GM19238 (cell line): ENCODE results near the gene TBCD.

ENCODE experiments used
- DNase-seq: peaks from one replicate; pipeline ENCODE4 v3.0.0; 2011; ENCODE audit warnings: low spot score; ENCODE audit not compliant: insufficient read length

TBCD gene

GRCh38 chr17:82869536-82869935 is 117.7 kb downstream of the TBCD start:
- no peak for DNase-seq

DNA sequence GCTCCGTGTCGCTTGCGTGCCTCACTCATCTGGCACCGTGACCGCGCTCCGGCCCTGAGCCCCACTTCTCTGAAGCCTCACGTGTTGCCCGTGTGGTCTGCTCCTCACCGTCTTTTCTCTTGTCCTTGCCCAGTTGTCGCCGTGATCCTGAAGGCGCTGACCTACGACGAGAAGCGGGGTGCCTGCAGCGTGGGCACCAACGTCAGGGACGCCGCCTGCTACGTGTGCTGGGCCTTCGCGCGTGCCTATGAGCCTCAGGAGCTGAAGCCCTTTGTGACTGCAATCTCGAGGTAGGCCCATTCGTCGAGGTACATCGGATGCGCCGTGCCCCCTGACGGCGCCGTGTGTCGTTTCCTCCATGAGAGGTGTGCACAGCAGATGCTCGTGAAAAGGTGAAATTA is 118.2 kb downstream of the TBCD start:
- no peak for DNase-seq

DNA sequence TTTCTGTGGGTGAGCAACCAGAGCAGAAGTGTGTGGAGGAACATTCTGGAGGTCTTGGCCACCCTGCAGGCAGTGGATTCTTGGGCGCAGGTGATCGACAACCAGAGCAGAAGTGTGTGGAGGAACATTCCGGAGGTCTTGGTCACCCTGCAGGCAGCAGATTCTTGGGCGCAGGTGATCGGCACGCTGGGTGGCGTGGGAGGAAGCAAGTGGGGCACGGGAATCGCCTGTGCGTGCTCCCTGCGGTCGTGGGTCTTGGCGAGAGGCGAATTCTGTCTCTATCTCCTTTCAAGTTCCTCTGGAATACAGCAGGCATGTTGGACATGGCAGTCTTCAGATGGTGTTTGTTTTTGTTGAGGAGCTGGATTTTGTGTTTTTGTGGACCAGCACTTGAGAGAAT is 118.7 kb downstream of the TBCD start:
- DNase-seq = no peak

GRCh38 chr17:82871056-82871775 is 119.4 kb downstream of the TBCD start:
- DNase-seq = peak; percentile 84

DNA sequence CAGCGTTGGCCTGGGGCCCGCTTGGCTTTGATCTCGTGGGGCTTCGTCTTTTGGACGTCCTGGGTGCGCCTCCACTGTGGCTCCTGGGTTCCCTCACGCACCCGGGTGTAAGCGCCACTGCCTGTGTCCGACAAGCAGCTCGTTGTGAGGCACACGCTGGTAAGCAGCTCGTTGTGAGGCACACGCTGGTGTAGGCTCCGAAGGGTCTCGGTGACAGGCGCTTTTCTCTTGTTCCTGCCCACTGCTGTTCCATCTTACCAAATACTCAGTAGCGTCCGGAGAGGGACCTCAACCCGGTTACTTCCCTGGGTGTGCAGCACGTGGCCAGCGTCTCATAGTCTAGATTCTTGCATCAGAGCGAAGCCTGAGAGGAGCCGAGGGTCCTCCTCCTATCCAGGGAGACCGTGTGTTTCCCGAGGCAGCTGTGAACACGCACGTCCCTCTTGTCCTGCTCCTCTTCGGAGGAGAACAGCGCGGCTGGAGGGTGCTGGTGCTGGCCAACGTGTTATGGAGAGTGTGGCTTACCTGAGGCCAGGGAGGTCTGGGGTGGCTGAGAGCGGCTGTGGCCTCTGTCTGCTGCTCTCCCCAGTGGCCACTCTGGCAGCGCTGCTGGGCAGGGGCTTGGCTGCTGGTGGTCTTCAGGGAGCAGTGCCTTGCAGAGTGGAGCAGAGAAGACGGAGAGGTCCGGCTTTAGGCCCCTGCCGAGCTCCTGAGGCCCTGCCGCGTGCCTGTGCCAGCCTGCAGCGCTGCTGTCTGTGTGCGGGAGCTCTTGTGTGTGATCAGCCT is 120.1 kb downstream of the TBCD start:
- DNase-seq = no peak

- DNase-seq = no peak
These were observed 121.0 kb downstream of the TBCD start for GRCh38 chr17:82872591-82873520.

- DNase-seq = no peak
These were observed 121.7 kb downstream of the TBCD start for GRCh38 chr17:82873521-82873920.

DNA sequence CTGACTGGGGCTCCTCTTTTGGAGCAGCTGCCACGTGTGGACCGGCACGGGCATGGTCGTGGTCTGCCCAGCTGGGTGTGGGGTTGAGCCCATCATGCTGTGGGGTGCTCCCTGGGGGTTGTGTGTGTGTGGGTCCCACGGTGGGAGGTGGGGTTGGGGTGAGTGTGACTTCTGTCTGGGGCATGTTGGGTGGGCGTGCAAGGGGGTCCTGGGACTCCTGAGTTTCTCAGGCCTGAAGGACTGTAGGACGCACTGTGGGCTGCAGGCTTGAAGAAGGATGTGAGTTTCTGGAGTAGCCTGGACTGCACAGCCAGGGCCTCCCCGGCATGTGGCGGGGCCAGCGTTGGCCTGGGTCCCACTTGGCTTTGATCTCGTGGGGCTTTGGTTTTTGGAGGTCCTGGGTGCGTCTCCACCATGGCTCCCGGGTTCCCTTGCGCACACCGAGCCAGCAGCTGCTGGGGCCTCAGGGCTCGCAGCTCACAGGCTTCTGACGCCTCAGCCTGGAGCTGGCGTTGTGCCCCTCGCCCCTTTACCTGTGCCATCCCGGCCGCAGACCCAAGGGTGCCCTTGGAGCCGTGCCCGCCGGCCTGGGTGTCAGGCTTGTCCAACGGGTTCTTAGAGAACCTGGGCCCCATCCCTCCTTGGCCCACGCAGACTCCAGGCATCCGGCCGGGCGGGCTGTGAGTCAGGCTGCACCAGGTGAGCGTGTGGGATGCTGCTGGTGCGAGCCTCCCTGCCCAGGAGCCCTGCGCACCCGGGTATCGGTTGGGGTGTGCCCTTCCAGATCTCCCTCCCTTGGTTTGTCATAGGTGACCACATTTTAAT is 122.4 kb downstream of the TBCD start:
- no peak for DNase-seq

- DNase-seq = no peak
These were observed 123.6 kb downstream of the TBCD start for GRCh38 chr17:82875407-82875856.

- no peak for DNase-seq
These were observed 124.3 kb downstream of the TBCD start for GRCh38 chr17:82876149-82876548.

DNA sequence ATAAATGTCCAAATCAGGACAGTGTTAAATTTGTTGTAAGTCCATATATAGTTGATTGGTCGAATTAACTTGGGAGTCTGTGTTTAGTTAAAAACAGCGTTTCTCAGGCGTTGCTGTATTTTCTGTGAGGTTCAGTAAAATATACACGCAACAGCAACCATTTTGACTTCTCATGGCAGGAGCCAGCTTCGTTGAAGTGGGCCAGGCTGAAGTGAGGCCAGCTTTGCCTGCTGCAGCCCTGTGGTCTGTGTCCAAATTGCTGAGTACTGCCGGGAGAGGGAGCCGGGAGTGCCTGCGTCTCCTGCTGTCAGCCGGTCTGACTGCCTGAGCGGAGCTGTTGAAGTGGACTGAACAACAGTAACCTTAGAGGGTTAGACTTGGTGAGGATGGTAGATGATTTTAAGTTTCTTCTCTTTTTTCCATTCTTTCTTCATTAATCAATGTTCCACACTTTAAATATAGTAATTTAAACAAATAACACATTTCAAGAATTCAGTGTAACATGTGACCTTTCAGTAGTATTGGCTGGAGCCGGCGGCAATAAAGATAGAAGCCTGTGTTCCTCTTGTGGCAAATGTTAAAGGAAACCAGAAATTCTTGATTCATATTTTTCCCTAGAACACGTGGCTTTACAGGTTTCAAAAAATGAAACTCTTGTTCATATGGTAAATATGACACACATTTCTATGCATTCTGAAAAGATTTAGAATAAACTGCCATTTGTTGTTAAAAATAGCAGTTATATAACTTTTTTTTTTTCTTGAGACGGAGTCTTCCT is 124.9 kb downstream of the TBCD start:
- DNase-seq = no peak

DNA sequence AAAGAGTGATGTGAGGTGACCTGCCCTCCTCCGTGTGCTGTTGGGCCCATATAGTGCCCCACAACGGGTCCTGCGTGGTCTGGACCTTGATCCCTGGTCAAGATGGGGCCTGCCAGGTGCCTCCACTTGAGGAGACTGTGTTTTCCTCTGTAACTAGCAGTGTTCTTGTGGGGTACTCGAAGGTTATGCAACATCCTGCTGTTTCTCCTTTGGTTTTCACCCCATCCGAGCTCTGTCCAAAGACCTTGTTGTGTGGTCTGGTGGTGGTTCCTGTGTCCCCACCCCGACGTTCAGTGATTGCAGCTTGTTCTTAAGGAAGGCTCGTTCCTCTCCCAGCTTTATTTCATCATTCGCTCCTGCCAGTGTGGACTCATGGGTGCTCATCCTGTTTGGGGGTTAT is 126.7 kb downstream of the TBCD start:
- DNase-seq = no peak

- no peak for DNase-seq
These were observed 127.4 kb downstream of the TBCD start for GRCh38 chr17:82879241-82879640.

- DNase-seq = no peak
These were observed 128.9 kb downstream of the TBCD start for GRCh38 chr17:82880620-82881323.

DNA sequence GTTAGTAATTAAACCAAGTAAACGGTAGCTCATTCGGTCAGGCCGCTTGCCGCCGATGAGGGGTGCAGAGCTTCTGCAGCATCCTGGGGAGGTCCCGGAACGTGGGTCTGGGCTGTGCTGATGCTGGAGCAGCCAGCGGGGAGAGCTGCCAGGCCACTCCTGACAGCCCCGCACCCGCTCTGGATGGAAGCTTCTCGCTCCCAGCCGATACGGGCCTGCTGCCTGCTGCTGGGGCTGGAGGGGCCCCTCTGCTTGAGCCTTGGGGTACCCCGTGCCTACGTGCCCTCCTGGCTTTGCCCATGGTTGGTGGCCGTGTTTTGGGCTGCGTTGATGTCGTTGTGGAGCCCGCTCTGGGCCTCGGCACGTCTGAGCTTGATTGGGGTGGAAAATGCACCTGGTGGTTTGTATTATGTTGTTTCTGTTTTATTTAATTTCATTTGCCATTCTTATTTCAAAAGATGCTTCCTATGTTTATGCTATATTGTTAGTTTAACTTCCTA is 129.5 kb downstream of the TBCD start:
- DNase-seq = no peak

- no peak for DNase-seq
These were observed 130.2 kb downstream of the TBCD start for GRCh38 chr17:82881900-82882714.

GRCh38 chr17:82882715-82883418 is 131.0 kb downstream of the TBCD start:
- no peak for DNase-seq
